ENCODE results near the gene NBPF6.
"Not testable (repeated sequence)": the region's sequence is repeated elsewhere in the genome, so short reads cannot be mapped to it uniquely, and the experiment has no call there.

Gene NBPF6

DNA sequence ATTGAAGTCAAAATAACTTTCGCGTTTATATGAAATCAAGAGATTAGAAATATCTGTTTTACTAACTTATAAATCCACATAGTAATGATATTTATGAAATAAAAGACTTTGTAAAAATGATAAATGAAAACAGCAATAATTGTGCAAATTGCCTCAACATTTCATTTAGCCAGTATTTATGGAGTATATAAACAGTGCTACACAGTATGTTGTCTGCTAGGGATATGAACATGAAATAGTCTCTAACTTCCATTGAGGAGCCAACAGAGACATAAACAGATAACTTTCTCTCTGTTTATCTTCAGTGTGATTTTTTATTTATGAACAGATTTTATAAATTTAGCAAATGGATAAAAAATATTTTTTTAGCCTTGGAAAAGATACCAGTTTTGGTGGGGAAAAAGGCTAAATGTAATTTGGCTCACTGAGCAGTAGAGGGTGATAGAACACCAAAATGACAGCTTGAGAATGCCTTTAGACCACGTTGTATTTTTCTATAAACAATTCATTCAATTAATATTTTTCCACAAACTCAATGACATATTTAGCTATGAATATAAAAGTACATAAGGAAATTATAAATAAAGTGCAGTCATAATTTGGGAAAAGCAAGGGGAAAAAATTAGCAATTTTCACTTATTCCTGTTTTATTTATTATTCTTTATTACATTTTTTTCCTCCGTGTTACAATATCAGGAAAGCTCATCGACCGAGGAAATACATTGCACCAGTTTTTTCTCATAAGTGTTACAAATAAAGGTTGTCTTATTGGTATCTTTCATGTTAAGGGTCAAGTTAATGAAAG, 62.3 kb downstream of the NBPF6 start:
- Histone ChIP-seq H3K27ac (ENCODE audit: low read depth, low read length) (no peak overlapping the region), H3K9me2 (replicated peaks; ENCODE audit: insufficient read depth, low read length) (no peaks in the 10 kb centered on the region), H3K9ac (ENCODE audit: low read length) (no peak overlapping the region), H3F3A (ENCODE audit: insufficient read depth) (no peaks in the 10 kb centered on the region), H2AFZ (ENCODE audit: low read depth, low read length, severe bottlenecking) (no peak overlapping the region), H3K4me3 (ENCODE audit: insufficient read depth, low read length, poor library complexity, severe bottlenecking) (no peak overlapping the region), H4K20me1 (ENCODE audit: low read depth, low read length) (no peaks in the 10 kb centered on the region), H3K27me3 (ENCODE audit: low read length) (no peaks in the 10 kb centered on the region), H3K4me2 (ENCODE audit: low read depth, low read length, poor library complexity, severe bottlenecking) (no peak overlapping the region), H3K36me3 (ENCODE audit: low read length) (no peaks in the 10 kb centered on the region), H3K79me2 (ENCODE audit: insufficient read depth, low read length) (no peaks in the 10 kb centered on the region), H3K9me3 (ENCODE audit: insufficient read depth, low read length) (no peaks in the 10 kb centered on the region)
- TF ChIP-seq EZH2phosphoT487 (conservative IDR thresholded peaks at IDR 0.05; ENCODE audit: low read length) (no peak), CTCF (IDR thresholded peaks at IDR 0.05; ENCODE audit: insufficient read depth, low read length, poor library complexity, severe bottlenecking) (peak; percentile 61)

DNA sequence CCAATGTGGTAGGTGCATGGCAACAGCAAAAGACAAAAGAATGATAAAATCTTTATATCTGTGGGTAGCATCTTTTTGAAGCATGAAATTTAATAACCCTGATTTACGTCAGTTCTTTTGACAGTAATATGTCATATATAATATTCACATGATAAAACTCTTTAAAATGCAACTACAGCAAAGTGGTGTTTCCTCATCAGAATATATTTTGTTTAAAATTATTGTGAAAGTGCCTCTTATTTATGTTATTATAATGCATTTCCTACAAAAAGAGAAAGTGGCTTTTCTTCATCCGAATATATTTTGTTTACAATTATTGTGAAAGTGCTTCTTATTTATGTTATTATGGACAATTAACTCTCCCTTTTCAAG, 62.9 kb downstream of the NBPF6 start:
- TF ChIP-seq CTCF (IDR thresholded peaks at IDR 0.05; ENCODE audit: insufficient read depth, low read length, poor library complexity, severe bottlenecking) (no peak), EZH2phosphoT487 (conservative IDR thresholded peaks at IDR 0.05; ENCODE audit: low read length) (no peak)
- Histone ChIP-seq H3K9me2 (replicated peaks; ENCODE audit: insufficient read depth, low read length) (no peaks in the 10 kb centered on the region), H3K36me3 (ENCODE audit: low read length) (no peaks in the 10 kb centered on the region), H3K4me2 (ENCODE audit: low read depth, low read length, poor library complexity, severe bottlenecking) (no peak overlapping the region), H3K79me2 (ENCODE audit: insufficient read depth, low read length) (no peaks in the 10 kb centered on the region), H3K4me3 (ENCODE audit: insufficient read depth, low read length, poor library complexity, severe bottlenecking) (no peak overlapping the region), H3K9me3 (ENCODE audit: insufficient read depth, low read length) (no peaks in the 10 kb centered on the region), H3K27ac (ENCODE audit: low read depth, low read length) (no peak overlapping the region), H3K9ac (ENCODE audit: low read length) (no peak overlapping the region), H2AFZ (ENCODE audit: low read depth, low read length, severe bottlenecking) (no peak overlapping the region), H3K27me3 (ENCODE audit: low read length) (no peaks in the 10 kb centered on the region), H4K20me1 (ENCODE audit: low read depth, low read length) (no peaks in the 10 kb centered on the region), H3F3A (ENCODE audit: insufficient read depth) (no peaks in the 10 kb centered on the region)

DNA sequence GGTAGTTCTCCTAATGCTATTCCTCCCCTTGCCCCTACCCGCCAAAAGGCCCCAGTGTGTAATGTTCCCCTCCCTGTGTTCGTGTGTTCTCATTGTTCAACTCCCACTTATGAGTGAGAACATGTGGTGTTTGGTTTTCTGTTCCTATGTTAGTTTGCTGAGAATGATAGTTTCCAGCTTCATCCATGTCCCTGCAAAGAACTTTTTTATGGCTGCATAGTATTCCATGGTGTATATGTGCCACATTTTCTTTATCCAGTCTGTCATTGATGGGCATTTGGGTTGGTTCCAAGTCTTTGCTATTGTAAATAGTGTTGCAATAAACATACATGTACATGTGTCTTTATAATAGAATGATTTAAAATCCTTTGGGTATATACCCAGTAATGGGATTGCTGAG, 63.8 kb downstream of the NBPF6 start:
- not testable (repeated sequence) for H3K27ac ChIP-seq (ENCODE audit: low read depth, low read length); H3F3A ChIP-seq (ENCODE audit: insufficient read depth); H3K27me3 ChIP-seq (ENCODE audit: low read length); H3K9me2 ChIP-seq (replicated peaks; ENCODE audit: insufficient read depth, low read length); H3K4me3 ChIP-seq (ENCODE audit: insufficient read depth, low read length, poor library complexity, severe bottlenecking); H3K79me2 ChIP-seq (ENCODE audit: insufficient read depth, low read length); H3K4me2 ChIP-seq (ENCODE audit: low read depth, low read length, poor library complexity, severe bottlenecking); H3K36me3 ChIP-seq (ENCODE audit: low read length); H4K20me1 ChIP-seq (ENCODE audit: low read depth, low read length); H2AFZ ChIP-seq (ENCODE audit: low read depth, low read length, severe bottlenecking); H3K9me3 ChIP-seq (ENCODE audit: insufficient read depth, low read length); H3K9ac ChIP-seq (ENCODE audit: low read length)

- not testable (repeated sequence) for H3K9me2 ChIP-seq (replicated peaks; ENCODE audit: insufficient read depth, low read length); H3K4me2 ChIP-seq (ENCODE audit: low read depth, low read length, poor library complexity, severe bottlenecking); H3K79me2 ChIP-seq (ENCODE audit: insufficient read depth, low read length); H3K9me3 ChIP-seq (ENCODE audit: insufficient read depth, low read length); H2AFZ ChIP-seq (ENCODE audit: low read depth, low read length, severe bottlenecking); H3F3A ChIP-seq (ENCODE audit: insufficient read depth); H4K20me1 ChIP-seq (ENCODE audit: low read depth, low read length); H3K36me3 ChIP-seq (ENCODE audit: low read length); H3K9ac ChIP-seq (ENCODE audit: low read length); H3K27ac ChIP-seq (ENCODE audit: low read depth, low read length); H3K4me3 ChIP-seq (ENCODE audit: insufficient read depth, low read length, poor library complexity, severe bottlenecking); H3K27me3 ChIP-seq (ENCODE audit: low read length)
Observed at GRCh38 chr1:108517301-108517897, 67.3 kb downstream of the NBPF6 start.
